CD4-positive, alpha-beta T cell (primary cell): ENCODE data around the gene OR3A2. TPM values are rescaled to one million over a fixed set of nuclear protein-coding genes. Genes with fewer than 3 reads are reported as not detected.

Experiments
- ATAC-seq: fragments of 200-7000 bp; cut with Tn5 transposase; one replicate; pipeline ENCODE4 v1.10.0; 2022; ENCODE audit warnings: mild to moderate bottlenecking; ENCODE audit not compliant: poor library complexity
- CTCF ChIA-PET: fragments of 350-600 bp; sonication (Branson Sonifier 250); formaldehyde crosslinking; loops from one replicate; lab custom pipeline; 2021; ENCODE audit warnings: antibody characterized with exemption, inconsistent platforms; lab: Charles Lee
- POLR2A ChIA-PET: fragments of 350-600 bp; sonication (Branson Sonifier 250); formaldehyde crosslinking; loops from one replicate; lab custom pipeline; 2021; ENCODE audit warnings: antibody characterized with exemption, inconsistent platforms; lab: Charles Lee
- DNase-seq, 14 experiments: peaks; one replicate each; pipeline ENCODE4 v3.0.0-alpha.2; 2013 to 2020; ENCODE audit warnings: mixed read lengths in 2 of 14
- H3K27ac ChIP-seq, 2 donors: one replicate each; pipeline versions ENCODE4 v1.5.1 to v1.7.0; 2013; ENCODE audit warnings: low read length in 2 of 2, low read depth in 1 of 2, mild to moderate bottlenecking in 1 of 2
- H3K27me3 ChIP-seq, 2 experiments: 1 replicate in 1 of 2; 2 replicates in 1 of 2; pipeline versions ENCODE4 v1.6.1 to v1.7.0; 2013; ENCODE audit warnings: low read length in 2 of 2, control low read depth in 1 of 2, mild to moderate bottlenecking in 1 of 2, moderate library complexity in 1 of 2; ENCODE audit not compliant: insufficient read depth in 2 of 2, control insufficient read depth in 1 of 2
- H3K36me3 ChIP-seq: one replicate; pipeline ENCODE4 v1.6.1; 2013; ENCODE audit warnings: low read length, control low read depth; ENCODE audit not compliant: insufficient read depth
- H3K4me1 ChIP-seq: one replicate; pipeline ENCODE4 v1.6.1; 2013; ENCODE audit warnings: low read length, control low read depth; ENCODE audit not compliant: insufficient read depth
- H3K4me3 ChIP-seq: one replicate; pipeline ENCODE4 v1.5.1; 2013; ENCODE audit warnings: mild to moderate bottlenecking, low read length, moderate library complexity
- H3K9me3 ChIP-seq, 2 experiments: 1 replicate in 1 of 2; 2 replicates in 1 of 2; pipeline versions ENCODE4 v1.6.1 to v1.7.0; 2013; ENCODE audit warnings: low read length in 2 of 2, mild to moderate bottlenecking in 2 of 2, control low read depth in 1 of 2, moderate library complexity in 1 of 2; ENCODE audit not compliant: control insufficient read depth in 1 of 2, insufficient read depth in 1 of 2
- H3K27ac Mint-ChIP-seq: one replicate; pipeline ENCODE4 v1.8.0; 2020; ENCODE audit warnings: mixed read lengths
- H3K27me3 Mint-ChIP-seq: one replicate; pipeline ENCODE4 v1.8.0; 2021; ENCODE audit warnings: mixed read lengths
- H3K36me3 Mint-ChIP-seq: one replicate; pipeline ENCODE4 v1.8.0; 2021; ENCODE audit warnings: low read depth, mixed read lengths
- H3K4me1 Mint-ChIP-seq: one replicate; pipeline ENCODE4 v1.8.0; 2021; ENCODE audit warnings: low read depth, mixed read lengths
- H3K4me3 Mint-ChIP-seq: one replicate; pipeline ENCODE4 v1.8.0; 2020; ENCODE audit warnings: mild to moderate bottlenecking, mixed read lengths
- H3K9me3 Mint-ChIP-seq: one replicate; pipeline ENCODE4 v1.8.0; 2020; ENCODE audit warnings: mixed read lengths
- CTCF ChIP-seq: fragments of 200-600 bp; IDR thresholded peaks from one replicate; pipeline ENCODE4 v1.8.0; 2022; ENCODE audit warnings: antibody characterized with exemption, mild to moderate bottlenecking
- intact Hi-C, 2 experiments: fragments of 100-400 bp; cut with DNase I in 1 of 2; cut with micrococcal nuclease in 1 of 2; formaldehyde crosslinking; loops; one replicate each; pipeline versions ENCODE4 v1.15.1 to v1.9.0; 2023 to 2025; cut with DNase I, micrococcal nuclease
- total RNA-seq, 174 experiments: library from RNA in 2 of 174; stranded (reverse) in 2 of 174; gene quantifications; one replicate each; pipeline ENCODE4 v1.2.3 and lab custom pipeline; 2021 to 2026

The OR3A2 gene
- total RNA-seq, 2 experiments from 2014 or later, result 0.55 to 1.3 TPM

- Mint-ChIP-seq H3K4me1 (no peaks in the 10 kb centered on the region), H3K36me3 (peaks cover 4% of the 10 kb centered on the region), H3K4me3 (no peak overlapping the region), H3K9me3 (no peaks in the 10 kb centered on the region), H3K27ac (no peak overlapping the region), H3K27me3 (peaks cover 7% of the 10 kb centered on the region)
- no peak overlapping the region for H3K27ac ChIP-seq
- no peaks in the 10 kb centered on the region for H3K27me3 ChIP-seq
- ChIA-PET POLR2A (no interaction called here), CTCF (no interaction called here)
- H3K36me3 ChIP-seq, result no peaks in the 10 kb centered on the region
- no peaks in the 10 kb centered on the region for H3K9me3 ChIP-seq
- no peak overlapping the region for H3K4me3 ChIP-seq
- ATAC-seq (no peak), DNase-seq (no peak)
- intact Hi-C loops, result loop anchor here in 1 of 2 experiments (10.0 kb wide), 1 partner anchor 132 kb away; the partner anchor contains the start of gene OR3A3
- no peak for TF ChIP-seq CTCF
- no peaks in the 10 kb centered on the region for H3K4me1 ChIP-seq
Observed at GRCh38 chr17:3282901-3283300, 103.2 kb downstream of the OR3A2 start.

GRCh38 chr17:3276126-3276525, 110.0 kb downstream of the OR3A2 start:
- peaks cover 13% of the 10 kb centered on the region for H3K9me3 Mint-ChIP-seq
- H3K27ac ChIP-seq, result no peak overlapping the region
- H3K4me1 ChIP-seq, result no peaks in the 10 kb centered on the region
- no peaks in the 10 kb centered on the region for H3K36me3 ChIP-seq
- H3K4me3 Mint-ChIP-seq, result no peak overlapping the region
- H3K36me3 Mint-ChIP-seq, result peaks cover 4% of the 10 kb centered on the region
- no peak overlapping the region for H3K4me3 ChIP-seq
- TF ChIP-seq CTCF, result no peak
- DNase-seq (no peak), ATAC-seq (no peak)
- POLR2A ChIA-PET, result no interaction called here
- intact Hi-C loops, result no loop called here
- no peaks in the 10 kb centered on the region for H3K27me3 ChIP-seq
- CTCF ChIA-PET, result no interaction called here
- peaks cover 0 to 10% of the 10 kb centered on the region in 2 experiments for H3K9me3 ChIP-seq
- H3K27ac Mint-ChIP-seq, result no peak overlapping the region
- H3K27me3 Mint-ChIP-seq, result peaks cover 10% of the 10 kb centered on the region
- H3K4me1 Mint-ChIP-seq, result no peaks in the 10 kb centered on the region

- Histone ChIP-seq H3K4me3 (no peak overlapping the region), H3K27me3 (peaks cover 0 to 2% of the 10 kb centered on the region in 2 experiments), H3K27ac (no peak overlapping the region), H3K36me3 (no peaks in the 10 kb centered on the region), H3K4me1 (no peaks in the 10 kb centered on the region), H3K9me3 (peaks cover 0 to 13% of the 10 kb centered on the region in 2 experiments)
- peak in 2 of 14 experiments; percentile 16 to 27 for DNase-seq
- Mint-ChIP-seq H3K9me3 (peaks cover 13% of the 10 kb centered on the region), H3K27ac (no peak overlapping the region), H3K4me1 (no peaks in the 10 kb centered on the region), H3K4me3 (no peak overlapping the region), H3K36me3 (peaks cover 4% of the 10 kb centered on the region), H3K27me3 (peaks cover 22% of the 10 kb centered on the region)
- TF ChIP-seq CTCF, result no peak
- CTCF ChIA-PET, result no interaction called here
- ATAC-seq, result no peak
- POLR2A ChIA-PET, result no interaction called here
- intact Hi-C loops, result no loop called here
Observed at GRCh38 chr17:3271072-3271848, 114.8 kb downstream of the OR3A2 start.
